ENCODE results near the gene CRKL.
"Not testable (repeated sequence)": the region's sequence is repeated elsewhere in the genome, so short reads cannot be mapped to it uniquely, and the experiment has no call there.

The CRKL gene

DNA sequence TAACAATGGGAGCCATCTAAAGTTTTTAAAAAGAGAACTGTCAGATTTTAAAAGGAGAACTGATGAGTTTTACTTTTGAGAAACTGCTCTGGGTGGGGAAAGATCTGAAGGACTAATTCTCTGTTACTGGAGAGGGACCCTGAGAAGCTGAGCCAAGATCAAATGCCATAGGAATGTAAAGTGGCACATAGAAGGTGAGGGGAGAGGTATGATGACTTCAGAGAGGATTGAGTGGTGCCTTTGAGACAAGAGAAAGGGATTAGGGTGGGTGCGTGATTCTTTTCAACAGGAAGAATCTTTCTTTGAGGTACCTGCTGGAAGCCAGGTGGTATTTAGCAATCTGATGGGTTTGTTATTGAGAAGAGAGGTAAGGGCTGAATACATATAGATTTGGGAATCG, 9.0 kb downstream of the CRKL start:
- DNase-seq (ENCODE audit: low read depth, low spot score) = no peak
- no peak overlapping the region for H3K4me3 ChIP-seq (ENCODE audit: low read depth, low read length)
- in situ Hi-C loops (cut with HindIII; ENCODE audit: low sequenced_read_pairs) = no loop called here
- TF ChIP-seq, protein P1, sequence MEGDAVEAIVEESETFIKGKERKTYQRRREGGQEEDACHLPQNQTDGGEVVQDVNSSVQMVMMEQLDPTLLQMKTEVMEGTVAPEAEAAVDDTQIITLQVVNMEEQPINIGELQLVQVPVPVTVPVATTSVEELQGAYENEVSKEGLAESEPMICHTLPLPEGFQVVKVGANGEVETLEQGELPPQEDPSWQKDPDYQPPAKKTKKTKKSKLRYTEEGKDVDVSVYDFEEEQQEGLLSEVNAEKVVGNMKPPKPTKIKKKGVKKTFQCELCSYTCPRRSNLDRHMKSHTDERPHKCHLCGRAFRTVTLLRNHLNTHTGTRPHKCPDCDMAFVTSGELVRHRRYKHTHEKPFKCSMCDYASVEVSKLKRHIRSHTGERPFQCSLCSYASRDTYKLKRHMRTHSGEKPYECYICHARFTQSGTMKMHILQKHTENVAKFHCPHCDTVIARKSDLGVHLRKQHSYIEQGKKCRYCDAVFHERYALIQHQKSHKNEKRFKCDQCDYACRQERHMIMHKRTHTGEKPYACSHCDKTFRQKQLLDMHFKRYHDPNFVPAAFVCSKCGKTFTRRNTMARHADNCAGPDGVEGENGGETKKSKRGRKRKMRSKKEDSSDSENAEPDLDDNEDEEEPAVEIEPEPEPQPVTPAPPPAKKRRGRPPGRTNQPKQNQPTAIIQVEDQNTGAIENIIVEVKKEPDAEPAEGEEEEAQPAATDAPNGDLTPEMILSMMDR (IDR thresholded peaks at IDR 0.05; ENCODE audit: low read depth, low read length) = no peak

DNA sequence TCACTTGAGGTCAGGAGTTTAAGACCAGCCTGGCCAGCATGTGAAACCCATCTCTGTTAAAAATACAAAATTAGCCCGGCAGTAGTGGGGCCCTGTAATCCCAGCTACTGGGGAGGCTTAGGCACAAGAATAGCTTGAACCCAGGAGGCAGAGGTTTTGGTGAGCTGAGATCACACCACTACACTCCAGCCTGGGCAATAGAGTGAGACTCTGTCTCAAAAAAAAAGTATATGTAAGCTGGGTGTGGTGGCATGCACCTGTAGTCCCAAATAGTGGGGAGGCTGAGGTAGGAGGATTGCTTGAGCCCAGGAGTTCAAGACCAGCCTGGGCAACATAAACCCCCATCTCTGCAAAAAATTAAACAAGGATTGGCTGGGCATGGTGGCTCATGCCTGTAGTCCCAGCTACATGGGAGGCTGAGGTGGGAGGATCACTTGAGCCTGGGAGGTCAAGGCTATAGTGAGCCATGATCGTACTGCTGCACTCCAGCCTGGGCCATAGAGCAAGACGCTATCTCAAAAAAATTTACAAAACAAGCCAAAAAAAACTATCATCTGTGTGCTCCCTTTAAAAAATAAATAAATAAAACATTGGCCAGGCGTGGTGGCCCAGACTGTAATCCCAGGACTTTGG, 10.8 kb downstream of the CRKL start:
- no peak for DNase-seq (ENCODE audit: low read depth, low spot score)
- TF ChIP-seq, protein P1 (IDR thresholded peaks at IDR 0.05; ENCODE audit: low read depth, low read length) = no peak
- H3K4me3 ChIP-seq (ENCODE audit: low read depth, low read length) = no peak overlapping the region
- in situ Hi-C loops (cut with HindIII; ENCODE audit: low sequenced_read_pairs) = no loop called here

DNA sequence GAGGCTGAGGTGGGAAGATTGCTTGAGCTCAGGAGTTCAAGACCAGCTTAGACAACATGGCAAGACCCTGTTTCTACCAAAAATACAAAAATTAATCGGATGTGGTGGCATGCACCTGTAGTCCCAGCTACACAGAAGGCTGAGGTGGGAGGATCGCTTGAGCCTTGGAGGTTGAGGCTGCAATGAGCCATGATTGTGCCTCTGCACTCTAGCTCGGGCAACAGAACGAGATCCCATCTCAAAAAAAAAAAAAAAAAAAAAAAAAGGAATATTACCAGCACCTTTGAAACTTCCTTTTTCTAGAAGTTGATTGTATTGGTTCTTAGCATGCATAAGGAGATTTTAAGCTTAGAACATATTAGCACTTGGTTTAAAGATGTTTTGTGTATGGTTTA, 11.4 kb downstream of the CRKL start:
- TF ChIP-seq, protein P1 (IDR thresholded peaks at IDR 0.05; ENCODE audit: low read depth, low read length) = no peak
- DNase-seq (ENCODE audit: low read depth, low spot score) = no peak
- H3K4me3 ChIP-seq (ENCODE audit: low read depth, low read length) = no peak overlapping the region
- in situ Hi-C loops (cut with HindIII; ENCODE audit: low sequenced_read_pairs) = no loop called here

DNA sequence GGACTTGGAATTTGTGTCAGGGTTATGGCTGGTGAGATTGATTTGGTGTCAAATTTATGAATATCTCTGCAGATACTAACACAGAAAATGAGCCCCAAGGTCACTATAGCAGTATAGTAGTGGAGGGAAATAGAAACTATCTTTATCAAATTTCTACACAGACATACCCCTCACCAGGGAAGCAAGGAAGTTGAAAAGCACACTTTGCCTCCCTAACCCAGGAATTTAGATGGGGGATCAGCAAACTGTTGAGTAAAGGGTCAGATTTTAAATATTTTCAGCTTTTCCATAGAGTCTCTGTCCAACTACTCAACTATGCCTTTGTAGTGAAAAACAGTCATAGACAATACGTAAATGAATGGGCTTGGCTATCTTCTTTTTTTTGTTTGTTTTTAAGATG, 12.8 kb downstream of the CRKL start:
- TF ChIP-seq, protein P1 (IDR thresholded peaks at IDR 0.05; ENCODE audit: low read depth, low read length) = no peak
- H3K4me3 ChIP-seq (ENCODE audit: low read depth, low read length) = no peak overlapping the region
- in situ Hi-C loops (cut with HindIII; ENCODE audit: low sequenced_read_pairs) = no loop called here
- DNase-seq (ENCODE audit: low read depth, low spot score) = no peak

DNA sequence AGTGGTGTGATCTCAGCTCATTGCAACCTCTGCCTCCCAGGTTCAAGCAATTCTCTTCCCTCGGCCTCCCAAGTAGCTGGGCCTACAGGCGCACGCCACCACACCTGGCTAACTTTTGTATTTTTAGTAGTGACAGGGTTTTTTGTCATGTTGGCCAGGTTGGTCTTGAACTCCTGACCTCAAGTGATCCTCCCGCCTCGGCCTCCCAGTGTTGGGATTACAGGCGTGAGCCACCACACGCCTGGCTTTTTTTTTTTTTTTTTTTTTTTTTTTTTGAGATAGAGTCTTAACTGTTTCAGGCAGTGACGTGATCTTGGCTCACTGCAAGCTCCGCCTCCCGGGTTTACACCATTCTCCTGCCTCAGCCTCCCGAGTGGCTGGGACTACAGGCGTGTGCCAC, 13.2 kb downstream of the CRKL start:
- in situ Hi-C loops (cut with HindIII; ENCODE audit: low sequenced_read_pairs); H3K4me3 ChIP-seq (ENCODE audit: low read depth, low read length); DNase-seq (ENCODE audit: low read depth, low spot score): not testable (repeated sequence)

DNA sequence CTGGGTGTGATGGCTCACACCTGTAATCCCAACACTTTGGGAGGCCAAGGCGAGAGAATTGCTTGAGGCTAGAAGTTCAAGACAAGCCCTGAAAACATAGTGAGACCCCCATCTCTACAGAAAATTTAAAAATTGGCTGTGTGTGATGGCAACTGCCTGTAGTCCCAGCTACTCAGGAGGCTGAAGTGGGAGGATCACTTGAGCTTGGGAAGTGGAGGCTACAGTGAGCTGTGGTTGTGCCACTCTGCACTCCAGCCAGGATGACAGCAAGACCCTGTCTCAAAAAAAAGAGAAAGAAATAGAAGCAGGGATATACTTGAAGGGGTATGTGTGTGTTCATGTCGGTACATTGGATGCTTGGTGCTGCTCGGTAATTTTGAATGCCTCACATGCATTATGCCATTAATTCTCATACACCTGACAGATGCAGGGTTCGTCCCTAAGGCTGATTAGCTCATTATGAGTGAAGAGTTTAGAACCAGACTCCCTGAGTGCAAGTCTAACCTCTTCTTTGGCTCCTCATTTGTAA, 14.0 kb downstream of the CRKL start:
- in situ Hi-C loops (cut with HindIII; ENCODE audit: low sequenced_read_pairs) = no loop called here
- no peak overlapping the region for H3K4me3 ChIP-seq (ENCODE audit: low read depth, low read length)
- DNase-seq (ENCODE audit: low read depth, low spot score) = no peak
- TF ChIP-seq, protein P1 (IDR thresholded peaks at IDR 0.05; ENCODE audit: low read depth, low read length) = no peak

DNA sequence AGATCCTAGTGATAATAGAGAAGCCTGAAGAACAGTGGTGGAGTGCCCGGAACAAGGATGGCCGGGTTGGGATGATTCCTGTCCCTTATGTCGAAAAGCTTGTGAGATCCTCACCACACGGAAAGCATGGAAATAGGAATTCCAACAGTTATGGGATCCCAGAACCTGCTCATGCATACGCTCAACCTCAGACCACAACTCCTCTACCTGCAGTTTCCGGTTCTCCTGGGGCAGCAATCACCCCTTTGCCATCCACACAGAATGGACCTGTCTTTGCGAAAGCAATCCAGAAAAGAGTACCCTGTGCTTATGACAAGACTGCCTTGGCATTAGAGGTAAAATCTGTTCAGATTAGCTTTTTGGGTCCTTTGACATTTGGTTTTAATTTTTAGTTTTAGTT, 16.7 kb downstream of the CRKL start:
- TF ChIP-seq, protein P1 (IDR thresholded peaks at IDR 0.05; ENCODE audit: low read depth, low read length) = no peak
- H3K4me3 ChIP-seq (ENCODE audit: low read depth, low read length) = no peak overlapping the region

DNA sequence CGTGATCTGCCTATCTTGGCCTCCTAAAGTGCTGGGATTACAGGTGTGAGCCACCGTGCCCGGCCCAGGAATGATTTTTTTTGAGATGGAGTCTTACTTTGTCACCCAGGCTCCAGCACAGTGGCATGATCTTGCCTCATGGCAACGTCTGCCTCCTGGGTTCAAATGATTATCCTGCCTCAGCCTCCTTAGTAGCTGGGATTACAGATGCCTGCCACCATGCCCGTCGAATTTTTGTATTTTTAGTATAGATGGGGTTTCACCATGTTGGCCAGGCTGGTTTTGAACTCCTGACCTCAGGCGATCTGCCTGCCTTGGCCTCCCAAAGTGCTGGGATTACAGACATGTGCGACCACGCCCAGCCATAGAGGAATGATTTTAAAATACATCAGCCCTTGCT, 17.8 kb downstream of the CRKL start:
- DNase-seq (ENCODE audit: low read depth, low spot score); in situ Hi-C loops (cut with HindIII; ENCODE audit: low sequenced_read_pairs); H3K4me3 ChIP-seq (ENCODE audit: low read depth, low read length): not testable (repeated sequence)

More for the DNA sequence above, 16.7 kb downstream of the CRKL start:
- DNase-seq (ENCODE audit: low read depth, low spot score) = no peak
- in situ Hi-C loops (cut with HindIII; ENCODE audit: low sequenced_read_pairs) = no loop called here

DNA sequence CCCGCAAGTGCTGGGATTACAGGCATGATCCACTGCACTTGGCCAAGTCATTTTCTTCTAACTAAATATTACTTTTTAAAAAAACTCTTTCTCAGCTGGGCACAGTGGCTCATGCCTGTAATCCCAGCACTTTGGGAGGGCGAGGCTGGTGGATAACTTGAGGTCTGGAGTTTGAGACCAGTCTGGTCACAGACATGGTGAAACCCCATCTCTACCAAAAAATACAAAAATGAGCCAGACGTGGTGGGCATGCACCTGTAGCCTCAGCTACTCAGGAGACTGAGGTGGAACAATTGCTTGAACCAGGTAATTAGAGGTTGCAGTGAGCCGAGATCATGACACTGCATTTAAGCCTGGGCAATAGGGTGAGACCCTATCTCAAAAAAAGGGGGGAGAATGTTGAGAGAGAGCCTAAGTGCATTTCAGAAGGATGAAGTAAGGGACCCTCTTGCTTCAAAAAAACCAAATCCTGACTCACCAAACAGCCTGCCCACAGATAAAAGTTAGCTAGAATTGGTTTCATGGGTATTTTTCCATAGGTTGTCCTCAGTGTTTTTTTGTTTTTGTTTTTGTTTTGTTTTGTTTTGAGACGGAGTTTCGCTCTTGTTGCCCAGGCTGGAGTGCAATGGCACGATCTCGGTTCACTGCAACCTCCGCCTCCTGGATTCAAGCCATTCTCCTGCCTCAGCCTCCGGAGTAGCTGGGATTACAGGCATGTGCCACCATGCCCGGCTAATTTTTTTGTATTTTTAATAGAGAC, 18.8 kb downstream of the CRKL start:
- DNase-seq (ENCODE audit: low read depth, low spot score); in situ Hi-C loops (cut with HindIII; ENCODE audit: low sequenced_read_pairs); H3K4me3 ChIP-seq (ENCODE audit: low read depth, low read length): not testable (repeated sequence)

Data from astrocyte of the spinal cord (primary cell).